Osteoblast (primary cell): ENCODE results near the gene PSMC3. TPM values are rescaled to one million over a fixed set of nuclear protein-coding genes. Genes with fewer than 3 reads are reported as not detected.

Experiments used
- DNase-seq: peaks from one replicate; pipeline ENCODE4 v3.0.0; 2011; ENCODE audit warnings: low spot score, mixed read lengths; ENCODE audit not compliant: insufficient read length; ENCODE audit errors: missing footprints
- H2AFZ ChIP-seq: 2 replicates; pipeline ENCODE4 v1.6.0; 2011; ENCODE audit warnings: mild to moderate bottlenecking, low read length
- H3K27ac ChIP-seq: 2 replicates; pipeline ENCODE4 v1.5.1; 2011; ENCODE audit warnings: mild to moderate bottlenecking, low read depth, low read length, moderate library complexity
- H3K27me3 ChIP-seq: 2 replicates; pipeline ENCODE4 v1.6.0; 2012; ENCODE audit warnings: mild to moderate bottlenecking, control low read depth, inconsistent platforms, low read length, moderate library complexity; ENCODE audit not compliant: insufficient read depth
- H3K36me3 ChIP-seq: 2 replicates; pipeline ENCODE4 v1.5.1; 2011; ENCODE audit warnings: mild to moderate bottlenecking, low read length, control low read depth, moderate library complexity; ENCODE audit not compliant: insufficient read depth
- H3K4me1 ChIP-seq: 2 replicates; pipeline ENCODE4 v1.5.1; 2011; ENCODE audit warnings: mild to moderate bottlenecking, low read length, control low read depth, moderate library complexity; ENCODE audit not compliant: insufficient read depth
- H3K4me2 ChIP-seq: 2 replicates; pipeline ENCODE4 v1.6.0; 2011; ENCODE audit warnings: mild to moderate bottlenecking, low read length; ENCODE audit not compliant: insufficient read depth
- H3K4me3 ChIP-seq: fragments of 200-600 bp; sonication (generic); 3 replicates; pipeline ENCODE4 v1.5.1; 2012; ENCODE audit warnings: mild to moderate bottlenecking, low read length, inconsistent platforms; ENCODE audit not compliant: insufficient read depth
- H3K79me2 ChIP-seq: 2 replicates; pipeline ENCODE4 v1.6.0; 2012; ENCODE audit warnings: mild to moderate bottlenecking, low read length, control low read depth, inconsistent platforms; ENCODE audit not compliant: insufficient read depth
- H3K9me3 ChIP-seq: 2 replicates; pipeline ENCODE4 v1.5.1; 2011; ENCODE audit warnings: low read depth, low read length, control low read depth
- H4K20me1 ChIP-seq: 2 replicates; pipeline ENCODE4 v1.6.0; 2012; ENCODE audit warnings: mild to moderate bottlenecking, low read length, control low read depth; ENCODE audit not compliant: insufficient read depth
- total RNA-seq: library from RNA; depleted of rRNA; stranded (reverse); fragments of >200 nt; gene quantifications from 2 replicates; pipeline ENCODE4 v1.2.3, GENCODE V29; 2012
- TF ChIP-seq, protein P1 (sequence below): IDR thresholded peaks from 2 replicates; pipeline ENCODE4 v1.5.1; 2011; ENCODE audit warnings: mild to moderate bottlenecking, low read depth, low read length, moderate library complexity; ENCODE audit errors: extremely low read depth

The PSMC3 gene
- total RNA-seq, 1 donor: 124 TPM

DNA sequence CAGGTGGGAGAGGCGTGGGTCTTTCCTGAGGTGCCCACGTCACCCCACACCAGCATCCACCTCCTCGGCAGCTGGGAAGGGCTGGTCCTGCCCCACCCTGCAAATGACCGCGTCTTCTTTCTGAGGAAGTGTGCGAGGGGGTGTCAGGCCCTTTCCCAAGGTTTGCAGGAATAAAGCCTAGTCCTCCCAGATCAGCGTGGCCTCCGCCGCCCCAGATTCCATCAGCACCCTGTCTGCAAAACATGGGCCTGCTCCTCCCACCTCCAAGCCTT, 32.3 kb downstream of the PSMC3 start:
- H2AFZ ChIP-seq: peak overlapping the region; percentile 88
- H3K27ac ChIP-seq: peak overlapping the region; percentile 85
- H3K27me3 ChIP-seq: no peaks in the 10 kb centered on the region
- no peak overlapping the region for H3K4me2 ChIP-seq
- no peaks in the 10 kb centered on the region for H3K9me3 ChIP-seq
- no peak overlapping the region for H3K4me3 ChIP-seq
- no peaks in the 10 kb centered on the region for H3K79me2 ChIP-seq
- DNase-seq: peak; percentile 72
- no peaks in the 10 kb centered on the region for H4K20me1 ChIP-seq
- H3K36me3 ChIP-seq: no peaks in the 10 kb centered on the region
- peaks cover 9% of the 10 kb centered on the region for H3K4me1 ChIP-seq
- TF ChIP-seq, protein P1, sequence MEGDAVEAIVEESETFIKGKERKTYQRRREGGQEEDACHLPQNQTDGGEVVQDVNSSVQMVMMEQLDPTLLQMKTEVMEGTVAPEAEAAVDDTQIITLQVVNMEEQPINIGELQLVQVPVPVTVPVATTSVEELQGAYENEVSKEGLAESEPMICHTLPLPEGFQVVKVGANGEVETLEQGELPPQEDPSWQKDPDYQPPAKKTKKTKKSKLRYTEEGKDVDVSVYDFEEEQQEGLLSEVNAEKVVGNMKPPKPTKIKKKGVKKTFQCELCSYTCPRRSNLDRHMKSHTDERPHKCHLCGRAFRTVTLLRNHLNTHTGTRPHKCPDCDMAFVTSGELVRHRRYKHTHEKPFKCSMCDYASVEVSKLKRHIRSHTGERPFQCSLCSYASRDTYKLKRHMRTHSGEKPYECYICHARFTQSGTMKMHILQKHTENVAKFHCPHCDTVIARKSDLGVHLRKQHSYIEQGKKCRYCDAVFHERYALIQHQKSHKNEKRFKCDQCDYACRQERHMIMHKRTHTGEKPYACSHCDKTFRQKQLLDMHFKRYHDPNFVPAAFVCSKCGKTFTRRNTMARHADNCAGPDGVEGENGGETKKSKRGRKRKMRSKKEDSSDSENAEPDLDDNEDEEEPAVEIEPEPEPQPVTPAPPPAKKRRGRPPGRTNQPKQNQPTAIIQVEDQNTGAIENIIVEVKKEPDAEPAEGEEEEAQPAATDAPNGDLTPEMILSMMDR: no peak

DNA sequence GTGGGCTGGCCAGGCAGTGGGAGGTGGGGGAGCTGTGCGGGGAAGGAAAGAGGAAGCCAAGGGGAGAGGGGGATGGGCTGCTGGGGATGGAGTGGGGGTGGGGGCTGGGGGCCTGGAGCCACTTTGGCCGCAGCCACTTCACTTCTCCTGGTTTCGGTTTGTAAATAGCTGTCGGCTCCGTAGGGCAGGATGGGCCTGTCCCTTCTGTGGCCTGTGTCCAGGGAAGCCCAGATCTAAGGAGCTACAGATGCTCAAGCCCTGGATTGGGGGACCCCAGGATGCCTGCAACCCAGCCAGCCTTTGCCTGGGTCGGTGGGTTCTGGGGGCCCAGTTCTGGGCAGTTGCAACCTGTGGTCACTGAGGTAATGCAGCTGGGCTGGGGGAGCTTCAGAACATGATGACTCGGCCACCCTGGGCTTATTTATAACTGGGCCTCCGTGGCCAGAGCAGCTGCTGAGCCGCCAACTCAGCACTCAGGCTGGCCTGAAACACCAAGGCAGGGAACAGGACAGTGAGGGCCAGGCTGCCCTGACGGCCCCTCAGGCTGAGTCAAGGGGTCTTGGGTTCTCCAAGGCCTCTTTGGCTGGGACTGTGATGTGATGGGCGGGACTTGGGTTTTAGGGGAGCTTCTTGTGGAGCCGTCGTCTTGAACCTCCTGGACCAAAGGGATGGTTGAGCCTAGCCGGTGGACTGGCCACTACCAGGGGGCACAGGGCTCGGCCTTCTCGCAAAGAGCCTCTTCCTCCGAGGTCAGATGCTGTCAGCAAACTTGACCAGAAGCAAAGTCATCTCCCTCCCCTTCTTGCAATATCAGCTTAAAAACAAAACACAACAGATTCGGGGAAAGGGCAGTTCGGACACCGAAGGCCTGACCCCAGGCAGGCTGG, 32.8 kb downstream of the PSMC3 start:
- Histone ChIP-seq H3K36me3 (no peaks in the 10 kb centered on the region), H3K4me3 (no peak overlapping the region), H3K79me2 (no peaks in the 10 kb centered on the region), H3K4me1 (peaks cover 9% of the 10 kb centered on the region), H3K27me3 (no peaks in the 10 kb centered on the region), H2AFZ (peak overlapping the region; percentile 88), H4K20me1 (no peaks in the 10 kb centered on the region), H3K9me3 (no peaks in the 10 kb centered on the region), H3K27ac (peak overlapping the region; percentile 85), H3K4me2 (no peak overlapping the region)
- peak; percentile 97 for DNase-seq
- TF ChIP-seq, protein P1: no peak

DNA sequence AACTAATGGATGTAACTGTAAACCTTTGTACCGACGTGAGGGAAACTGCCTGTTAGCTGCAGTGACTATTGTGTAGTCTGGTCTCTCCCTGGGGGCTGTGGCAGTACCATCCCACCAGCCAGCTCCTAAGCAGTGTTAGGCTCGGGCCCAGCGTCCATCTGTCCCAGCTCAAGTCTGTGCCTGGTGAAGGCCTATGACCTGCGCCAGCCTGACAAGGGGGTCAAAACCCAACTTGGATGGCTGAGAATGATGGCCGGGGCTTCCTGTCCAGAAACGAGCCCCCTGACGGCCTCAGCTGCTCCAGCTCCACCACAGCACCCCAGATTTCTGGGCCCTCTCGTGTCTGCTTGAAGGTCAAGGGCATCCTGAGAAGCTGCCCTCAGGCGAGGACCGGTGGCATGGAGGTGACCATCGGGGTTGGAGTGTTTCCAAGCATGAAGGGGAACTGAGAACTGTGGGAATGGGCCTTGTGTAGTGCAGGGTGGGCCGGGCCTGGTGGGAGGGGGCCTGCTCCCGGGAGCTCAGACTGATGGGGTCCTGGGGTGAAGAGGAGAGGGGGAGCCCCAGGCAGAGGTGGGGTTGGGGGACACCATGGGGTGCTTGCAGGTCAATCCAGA, 33.6 kb downstream of the PSMC3 start:
- Histone ChIP-seq H4K20me1 (no peaks in the 10 kb centered on the region), H3K4me3 (no peak overlapping the region), H3K27me3 (no peaks in the 10 kb centered on the region), H3K4me2 (no peak overlapping the region), H3K27ac (no peak overlapping the region), H3K36me3 (no peaks in the 10 kb centered on the region), H3K9me3 (no peaks in the 10 kb centered on the region), H3K4me1 (peaks cover 9% of the 10 kb centered on the region), H2AFZ (no peak overlapping the region), H3K79me2 (no peaks in the 10 kb centered on the region)
- TF ChIP-seq, protein P1: no peak
- DNase-seq: peak; percentile 69

DNA sequence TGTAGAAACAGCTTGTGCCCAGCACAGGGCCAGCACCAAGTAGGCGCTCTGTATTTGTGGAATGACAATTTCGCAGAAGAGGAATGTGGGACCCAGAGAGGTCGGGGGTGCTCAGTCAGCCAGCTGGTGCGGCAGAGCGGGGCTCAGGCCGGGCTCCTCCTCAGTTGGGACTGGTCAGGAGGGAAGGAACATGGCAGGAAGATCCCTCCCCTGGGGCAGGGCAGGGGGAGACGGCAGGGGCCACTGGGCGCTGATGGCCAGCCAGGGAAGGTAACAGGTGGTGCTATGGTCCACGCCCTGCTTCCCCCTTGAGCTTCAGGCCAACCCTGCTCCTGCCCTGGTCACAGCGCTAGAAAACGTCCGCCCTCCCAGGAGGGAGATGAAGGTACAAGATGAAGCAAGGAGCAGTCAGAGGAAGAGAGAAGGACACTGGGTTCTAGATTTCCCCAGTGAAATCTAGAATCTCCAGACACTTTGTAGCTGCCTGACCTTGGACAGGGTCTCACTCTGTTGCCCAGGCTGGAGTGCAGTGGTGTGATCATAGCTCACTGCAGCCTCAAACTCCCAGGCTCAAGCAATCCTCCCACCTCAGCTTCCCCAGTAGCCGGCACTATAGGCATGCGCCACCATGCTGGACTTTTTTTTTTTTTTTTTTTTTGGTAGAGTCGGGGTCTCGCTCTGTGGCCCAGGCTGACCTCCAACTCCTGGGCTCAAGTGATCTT, 34.4 kb downstream of the PSMC3 start:
- Histone ChIP-seq H3K9me3 (no peaks in the 10 kb centered on the region), H3K4me1 (peaks cover 9% of the 10 kb centered on the region), H3K4me3 (no peak overlapping the region), H3K27ac (no peak overlapping the region), H3K79me2 (no peaks in the 10 kb centered on the region), H3K36me3 (no peaks in the 10 kb centered on the region), H2AFZ (no peak overlapping the region), H3K4me2 (no peak overlapping the region), H3K27me3 (no peaks in the 10 kb centered on the region), H4K20me1 (no peaks in the 10 kb centered on the region)
- TF ChIP-seq, protein P1: no peak
- peak; percentile 63 for DNase-seq
